ENCODE data around the gene NAA35.

NAA35 gene

GRCh38 chr9:85940832-85941621 is at the start of gene NAA35:
Gene NAA35, plus strand, starts transcription at chr9:85941146. Its CDS starts 1,014 bp downstream, at chr9:85942160.
- H3K9me3 ChIP-seq (ENCODE audit: control insufficient read depth, insufficient read depth, low read length), result no peaks in the 10 kb centered on the region
- H3K4me1 ChIP-seq (ENCODE audit: control insufficient read depth, insufficient read depth, low read length), result peaks cover 8% of the 10 kb centered on the region
- H3K9ac ChIP-seq (ENCODE audit: low read depth, low read length), result peak within 1 kb of the TSS; percentile 81
- H3K4me3 ChIP-seq (ENCODE audit: low read depth, low read length), result peak within 1 kb of the TSS; percentile 90
- peaks cover 37% of the 10 kb centered on the region for H3K36me3 ChIP-seq (ENCODE audit: control insufficient read depth, insufficient read depth, low read length)
- H3K27me3 ChIP-seq (ENCODE audit: control insufficient read depth, insufficient read depth, low read length), result no peaks in the 10 kb centered on the region
- peak within 1 kb of the TSS; percentile 94 for H3K27ac ChIP-seq (ENCODE audit: low read depth, low read length)

GRCh38 chr9:85892401-85892800 is 48.5 kb upstream of the NAA35 start:
- Histone ChIP-seq H3K27me3 (ENCODE audit: control insufficient read depth, insufficient read depth, low read length) (no peaks in the 10 kb centered on the region), H3K4me1 (ENCODE audit: control insufficient read depth, insufficient read depth, low read length) (no peaks in the 10 kb centered on the region), H3K4me3 (ENCODE audit: low read depth, low read length) (no peak overlapping the region), H3K36me3 (ENCODE audit: control insufficient read depth, insufficient read depth, low read length) (no peaks in the 10 kb centered on the region), H3K9ac (ENCODE audit: low read depth, low read length) (no peak overlapping the region), H3K9me3 (ENCODE audit: control insufficient read depth, insufficient read depth, low read length) (no peaks in the 10 kb centered on the region), H3K27ac (ENCODE audit: low read depth, low read length) (no peak overlapping the region)

- Histone ChIP-seq H3K4me1 (ENCODE audit: control insufficient read depth, insufficient read depth, low read length) (no peaks in the 10 kb centered on the region), H3K4me3 (ENCODE audit: low read depth, low read length) (no peak overlapping the region), H3K36me3 (ENCODE audit: control insufficient read depth, insufficient read depth, low read length) (no peaks in the 10 kb centered on the region), H3K9ac (ENCODE audit: low read depth, low read length) (no peak overlapping the region), H3K27me3 (ENCODE audit: control insufficient read depth, insufficient read depth, low read length) (no peaks in the 10 kb centered on the region), H3K27ac (ENCODE audit: low read depth, low read length) (no peak overlapping the region), H3K9me3 (ENCODE audit: control insufficient read depth, insufficient read depth, low read length) (no peaks in the 10 kb centered on the region)
Observed at GRCh38 chr9:85895685-85896084, 45.3 kb upstream of the NAA35 start.

GRCh38 chr9:85897848-85898247 is 43.1 kb upstream of the NAA35 start:
- Histone ChIP-seq H3K27ac (ENCODE audit: low read depth, low read length) (no peak overlapping the region), H3K36me3 (ENCODE audit: control insufficient read depth, insufficient read depth, low read length) (no peaks in the 10 kb centered on the region), H3K9ac (ENCODE audit: low read depth, low read length) (no peak overlapping the region)

GRCh38 chr9:85898332-85898731 is 42.6 kb upstream of the NAA35 start:
- no peaks in the 10 kb centered on the region for H3K4me1 ChIP-seq (ENCODE audit: control insufficient read depth, insufficient read depth, low read length)
- H3K9ac ChIP-seq (ENCODE audit: low read depth, low read length), result no peak overlapping the region
- no peak overlapping the region for H3K4me3 ChIP-seq (ENCODE audit: low read depth, low read length)
- no peaks in the 10 kb centered on the region for H3K36me3 ChIP-seq (ENCODE audit: control insufficient read depth, insufficient read depth, low read length)
- no peaks in the 10 kb centered on the region for H3K9me3 ChIP-seq (ENCODE audit: control insufficient read depth, insufficient read depth, low read length)
- H3K27me3 ChIP-seq (ENCODE audit: control insufficient read depth, insufficient read depth, low read length), result no peaks in the 10 kb centered on the region
- no peak overlapping the region for H3K27ac ChIP-seq (ENCODE audit: low read depth, low read length)

More at GRCh38 chr9:85897848-85898247, 43.1 kb upstream of the NAA35 start:
- Histone ChIP-seq H3K4me3 (ENCODE audit: low read depth, low read length) (no peak overlapping the region), H3K4me1 (ENCODE audit: control insufficient read depth, insufficient read depth, low read length) (no peaks in the 10 kb centered on the region), H3K27me3 (ENCODE audit: control insufficient read depth, insufficient read depth, low read length) (no peaks in the 10 kb centered on the region), H3K9me3 (ENCODE audit: control insufficient read depth, insufficient read depth, low read length) (no peaks in the 10 kb centered on the region)

GRCh38 chr9:85899388-85899787 is 41.6 kb upstream of the NAA35 start:
- Histone ChIP-seq H3K36me3 (ENCODE audit: control insufficient read depth, insufficient read depth, low read length) (no peaks in the 10 kb centered on the region), H3K27ac (ENCODE audit: low read depth, low read length) (no peak overlapping the region), H3K4me1 (ENCODE audit: control insufficient read depth, insufficient read depth, low read length) (no peaks in the 10 kb centered on the region), H3K27me3 (ENCODE audit: control insufficient read depth, insufficient read depth, low read length) (no peaks in the 10 kb centered on the region), H3K9me3 (ENCODE audit: control insufficient read depth, insufficient read depth, low read length) (no peaks in the 10 kb centered on the region), H3K4me3 (ENCODE audit: low read depth, low read length) (no peak overlapping the region), H3K9ac (ENCODE audit: low read depth, low read length) (no peak overlapping the region)

- Histone ChIP-seq H3K27ac (ENCODE audit: low read depth, low read length) (no peak overlapping the region), H3K36me3 (ENCODE audit: control insufficient read depth, insufficient read depth, low read length) (no peaks in the 10 kb centered on the region), H3K4me3 (ENCODE audit: low read depth, low read length) (no peak overlapping the region), H3K27me3 (ENCODE audit: control insufficient read depth, insufficient read depth, low read length) (no peaks in the 10 kb centered on the region), H3K4me1 (ENCODE audit: control insufficient read depth, insufficient read depth, low read length) (no peaks in the 10 kb centered on the region), H3K9ac (ENCODE audit: low read depth, low read length) (no peak overlapping the region), H3K9me3 (ENCODE audit: control insufficient read depth, insufficient read depth, low read length) (no peaks in the 10 kb centered on the region)
Observed at GRCh38 chr9:85900504-85901201, 40.3 kb upstream of the NAA35 start.

GRCh38 chr9:85904975-85905374 is 36.0 kb upstream of the NAA35 start:
- Histone ChIP-seq H3K4me1 (ENCODE audit: control insufficient read depth, insufficient read depth, low read length) (no peaks in the 10 kb centered on the region), H3K9ac (ENCODE audit: low read depth, low read length) (no peak overlapping the region), H3K9me3 (ENCODE audit: control insufficient read depth, insufficient read depth, low read length) (no peaks in the 10 kb centered on the region), H3K36me3 (ENCODE audit: control insufficient read depth, insufficient read depth, low read length) (no peaks in the 10 kb centered on the region), H3K4me3 (ENCODE audit: low read depth, low read length) (no peak overlapping the region), H3K27ac (ENCODE audit: low read depth, low read length) (no peak overlapping the region), H3K27me3 (ENCODE audit: control insufficient read depth, insufficient read depth, low read length) (no peaks in the 10 kb centered on the region)

- Histone ChIP-seq H3K4me3 (ENCODE audit: low read depth, low read length) (no peak overlapping the region), H3K9ac (ENCODE audit: low read depth, low read length) (no peak overlapping the region), H3K27me3 (ENCODE audit: control insufficient read depth, insufficient read depth, low read length) (no peaks in the 10 kb centered on the region), H3K9me3 (ENCODE audit: control insufficient read depth, insufficient read depth, low read length) (no peaks in the 10 kb centered on the region), H3K36me3 (ENCODE audit: control insufficient read depth, insufficient read depth, low read length) (no peaks in the 10 kb centered on the region), H3K4me1 (ENCODE audit: control insufficient read depth, insufficient read depth, low read length) (no peaks in the 10 kb centered on the region), H3K27ac (ENCODE audit: low read depth, low read length) (no peak overlapping the region)
Observed at GRCh38 chr9:85905957-85906356, 35.0 kb upstream of the NAA35 start.

- no peaks in the 10 kb centered on the region for H3K4me1 ChIP-seq (ENCODE audit: control insufficient read depth, insufficient read depth, low read length)
- no peak overlapping the region for H3K9ac ChIP-seq (ENCODE audit: low read depth, low read length)
- H3K27me3 ChIP-seq (ENCODE audit: control insufficient read depth, insufficient read depth, low read length), result no peaks in the 10 kb centered on the region
- no peak overlapping the region for H3K27ac ChIP-seq (ENCODE audit: low read depth, low read length)
- no peaks in the 10 kb centered on the region for H3K9me3 ChIP-seq (ENCODE audit: control insufficient read depth, insufficient read depth, low read length)
- no peaks in the 10 kb centered on the region for H3K36me3 ChIP-seq (ENCODE audit: control insufficient read depth, insufficient read depth, low read length)
- no peak overlapping the region for H3K4me3 ChIP-seq (ENCODE audit: low read depth, low read length)
Observed at GRCh38 chr9:85909390-85909789, 31.6 kb upstream of the NAA35 start.

GRCh38 chr9:85914108-85914507 is 26.8 kb upstream of the NAA35 start:
- no peak overlapping the region for H3K27ac ChIP-seq (ENCODE audit: low read depth, low read length)
- no peaks in the 10 kb centered on the region for H3K27me3 ChIP-seq (ENCODE audit: control insufficient read depth, insufficient read depth, low read length)
- no peak overlapping the region for H3K9ac ChIP-seq (ENCODE audit: low read depth, low read length)
- H3K4me1 ChIP-seq (ENCODE audit: control insufficient read depth, insufficient read depth, low read length), result no peaks in the 10 kb centered on the region
- H3K4me3 ChIP-seq (ENCODE audit: low read depth, low read length), result no peak overlapping the region
- H3K9me3 ChIP-seq (ENCODE audit: control insufficient read depth, insufficient read depth, low read length), result no peaks in the 10 kb centered on the region
- H3K36me3 ChIP-seq (ENCODE audit: control insufficient read depth, insufficient read depth, low read length), result no peaks in the 10 kb centered on the region

Measured in HUES48 (cell line).